HepG2 (cell line): ENCODE measurements around the gene ACSS1. TPM values are rescaled to one million over a fixed set of nuclear protein-coding genes. Genes with fewer than 3 reads are reported as not detected.

Experiments used
- ATAC-seq: fragments of 200-7000 bp; cut with Tn5 transposase; 3 replicates; pipeline ENCODE4 v1.9.1; 2020; ENCODE audit warnings: mild to moderate bottlenecking, moderate library complexity
- BruUV-seq: library from RNA; stranded (reverse); fragments of 400-500 nt; replicated peaks from 2 replicates; lab custom pipeline; 2021; lab: Mats Ljungman, UMichigan
- CTCF ChIA-PET: fragments of 300-600 bp; formaldehyde crosslinking; extraction: SDS; loops from one replicate; lab custom pipeline; 2021; ENCODE audit warnings: low total read pairs, inconsistent platforms, low intra/inter-chr PET ratio; lab: Yijun Ruan, JAX
- POLR2A ChIA-PET: fragments of 350-600 bp; sonication (Branson Sonifier 250); formaldehyde crosslinking; loops from one replicate; lab custom pipeline; 2020; ENCODE audit warnings: antibody characterized with exemption, inconsistent platforms; lab: Yijun Ruan, JAX
- DNase-seq: peaks from one replicate; pipeline ENCODE4 v3.0.0-alpha.2; 2015; ENCODE audit warnings: low spot score
- FAIRE-seq: peaks from 3 replicates; lab custom pipeline; 2011; peaks lifted over from hg19 to GRCh38; lab: Jason Lieb, UNC
- H2AFZ ChIP-seq: one replicate; pipeline ENCODE4 v1.6.1; 2011; ENCODE audit warnings: low read length, inconsistent platforms
- H3K27ac ChIP-seq: fragments of 300-600 bp; 3 replicates; pipeline ENCODE4 v1.8.0; 2011; ENCODE audit warnings: mixed run types, mild to moderate bottlenecking, mixed read lengths, low read length, inconsistent platforms; ENCODE audit not compliant: insufficient read depth; ENCODE audit errors: extremely low read length
- H3K27me3 ChIP-seq, 2 experiments: fragments of 200-600 bp in 1 of 2; 2 replicates in 1 of 2; 3 replicates in 1 of 2; pipeline versions ENCODE4 v1.6.0 to v1.8.0; 2011; ENCODE audit warnings: low read length in 2 of 2, mild to moderate bottlenecking in 2 of 2, moderate library complexity in 2 of 2, inconsistent platforms in 1 of 2; ENCODE audit not compliant: insufficient read depth in 2 of 2, control insufficient read depth in 1 of 2
- H3K36me3 ChIP-seq, 2 experiments: fragments of 200-600 bp in 1 of 2; replicated peaks in 1 of 2; 2 replicates in 1 of 2; 3 replicates in 1 of 2; pipeline versions ENCODE4 v1.5.1 to v1.8.0; 2011; ENCODE audit warnings: low read length in 2 of 2, inconsistent platforms in 1 of 2; ENCODE audit not compliant: insufficient read depth in 2 of 2, control insufficient read depth in 1 of 2
- H3K4me1 ChIP-seq: 2 replicates; pipeline ENCODE4 v1.5.1; 2012; ENCODE audit warnings: low read length, inconsistent platforms; ENCODE audit not compliant: insufficient read depth
- H3K4me2 ChIP-seq: 2 replicates; pipeline ENCODE4 v1.6.0; 2011; ENCODE audit warnings: low read depth, low read length, inconsistent platforms
- H3K4me3 ChIP-seq, 3 experiments: fragments of 200-600 bp in 1 of 3; sonication (generic), shearing (Covaris generic) in 1 of 3; replicated peaks in 1 of 3; 2 replicates each; pipeline ENCODE4 v1.5.1; 2011 to 2016; ENCODE audit warnings: low read length in 3 of 3, inconsistent platforms in 2 of 3, low read depth in 2 of 3, mild to moderate bottlenecking in 2 of 3, control low read depth in 1 of 3, mixed read lengths in 1 of 3; ENCODE audit not compliant: insufficient read depth in 1 of 3
- H3K79me2 ChIP-seq: one replicate; pipeline ENCODE4 v1.6.1; 2011; ENCODE audit warnings: low read length, inconsistent platforms; ENCODE audit not compliant: insufficient read depth
- H3K9ac ChIP-seq: 2 replicates; pipeline ENCODE4 v1.6.0; 2011; ENCODE audit warnings: mild to moderate bottlenecking, low read depth, low read length, inconsistent platforms; ENCODE audit not compliant: insufficient read depth
- H3K9me3 ChIP-seq: 2 replicates; pipeline ENCODE4 v1.5.1; 2012; ENCODE audit warnings: mild to moderate bottlenecking, low read length
- H4K20me1 ChIP-seq: 2 replicates; pipeline ENCODE4 v1.6.0; 2011; ENCODE audit warnings: inconsistent platforms, mild to moderate bottlenecking, low read length, moderate library complexity; ENCODE audit not compliant: insufficient read depth
- HNRNPK ChIP-seq: fragments of 200-400 bp; formaldehyde crosslinking; IDR thresholded peaks from 2 replicates; pipeline ENCODE4 v1.6.1; 2018; ENCODE audit warnings: low read length, low read depth, moderate library complexity, mild to moderate bottlenecking; ENCODE audit not compliant: poor library complexity, severe bottlenecking
- NONO ChIP-seq, 2 experiments: fragments of 450-650 bp in 1 of 2; sonication (generic) in 1 of 2; formaldehyde crosslinking in 1 of 2; IDR thresholded peaks in 1 of 2; conservative IDR thresholded peaks in 1 of 2; 2 replicates each; pipeline versions ENCODE4 v1.6.1 to v1.8.0; 2017 to 2022; ENCODE audit warnings: mild to moderate bottlenecking in 1 of 2, missing genetic modification reagents in 1 of 2, moderate library complexity in 1 of 2
- RARG ChIP-seq: sonication (generic); formaldehyde crosslinking; IDR thresholded peaks from 2 replicates; pipeline ENCODE4 v1.4.0; 2020; ENCODE audit warnings: low read depth, mild to moderate bottlenecking, missing genetic modification reagents
- SOX13 ChIP-seq, 3 experiments: fragments of 450-650 bp in 1 of 3; sonication (generic) in 1 of 3; formaldehyde crosslinking in 1 of 3; IDR thresholded peaks in 2 of 3; conservative IDR thresholded peaks in 1 of 3; 2 replicates each; pipeline versions ENCODE4 v1.5.0 to v1.6.1; 2016 to 2020; ENCODE audit warnings: antibody characterized with exemption in 1 of 3, mild to moderate bottlenecking in 1 of 3, missing compliant biosample characterization in 1 of 3, missing genetic modification reagents in 1 of 3, moderate library complexity in 1 of 3
- SOX5 ChIP-seq: IDR thresholded peaks from 2 replicates; pipeline ENCODE4 v1.6.1; 2016; ENCODE audit warnings: borderline replicate concordance
- THAP11 ChIP-seq: IDR thresholded peaks from 2 replicates; pipeline ENCODE4 v1.6.1; 2016; ENCODE audit warnings: missing biosample characterization, missing genetic modification reagents
- ZNF101 ChIP-seq: sonication (generic); formaldehyde crosslinking; IDR thresholded peaks from 2 replicates; pipeline ENCODE4 v1.4.0; 2020; ENCODE audit warnings: mild to moderate bottlenecking, low read depth, missing genetic modification reagents, borderline replicate concordance
- ZNF292 ChIP-seq: sonication (generic); formaldehyde crosslinking; IDR thresholded peaks from 2 replicates; pipeline ENCODE4 v1.8.1; 2022; ENCODE audit warnings: mild to moderate bottlenecking, low read depth, missing genetic modification reagents, borderline replicate concordance
- ZNF296 ChIP-seq: sonication (generic); formaldehyde crosslinking; conservative IDR thresholded peaks from 2 replicates; pipeline ENCODE4 v1.5.0; 2020; ENCODE audit warnings: mild to moderate bottlenecking, missing genetic modification reagents
- WGBS: methylation state at CpG from one replicate; pipeline ENCODE4 v1.1.6; 2017; ENCODE audit warnings: low lambda C conversion rate; 5-methylcytosine and 5-hydroxymethylcytosine counted together
- in situ Hi-C: cut with HindIII; loops from 2 replicates; pipeline ENCODE4 v1.10.0; 2017; ENCODE audit warnings: low pct_unique_long_range_greater_than_20kb; ENCODE audit not compliant: extremely low pct_ligation_motif_present
- intact Hi-C: fragments of 100-400 bp; cut with micrococcal nuclease; formaldehyde crosslinking; loops from one replicate; pipeline ENCODE4 v1.10.0; 2022; ENCODE audit not compliant: unreplicated experiment
- polyA plus RNA-seq, 8 experiments: library from polyadenylated mRNA; depleted of rRNA in 3 of 8; stranded (reverse) in 7 of 8; unstranded in 1 of 8; fragments of >200 nt; fragmentation: Illumina TruSeq in 4 of 8; extraction: Trizol in 4 of 8; gene quantifications; 2 replicates each; pipeline versions ENCODE4 v1.2.1 to v1.2.3, GENCODE V29; 2011 to 2016; ENCODE audit warnings: low read depth in 4 of 8, missing spikeins in 1 of 8, mixed read lengths in 1 of 8; ENCODE audit not compliant: insufficient read depth in 1 of 8
- total RNA-seq, 5 experiments: library from RNA; depleted of rRNA; stranded (reverse); fragments of >200 nt; fragmentation: Illumina TruSeq; extraction: Trizol; gene quantifications; 2 replicates each; pipeline ENCODE4 v1.2.3, GENCODE V29; 2016; ENCODE audit warnings: low read depth in 1 of 5
- TF ChIP-seq, protein P1 (sequence below): sonication (generic); formaldehyde crosslinking; IDR thresholded peaks from 2 replicates; pipeline ENCODE4 v1.4.0; 2020; ENCODE audit warnings: missing genetic modification reagents
- TF ChIP-seq, protein P2 (sequence below): sonication (generic); formaldehyde crosslinking; IDR thresholded peaks from 2 replicates; pipeline ENCODE4 v1.4.0; 2020; ENCODE audit warnings: mild to moderate bottlenecking, missing genetic modification reagents, borderline replicate concordance
- TF ChIP-seq, protein P3 (sequence below): sonication (generic); formaldehyde crosslinking; IDR thresholded peaks from 2 replicates; pipeline ENCODE4 v1.4.0; 2020; ENCODE audit warnings: missing genetic modification reagents, mild to moderate bottlenecking, borderline replicate concordance

Gene ACSS1
- total and polyA plus RNA-seq, 2 of the 13 experiments (the other 11 are each of a cell fraction or from before 2014, with no cell fraction given) = 15.2 to 41.6 TPM

DNA sequence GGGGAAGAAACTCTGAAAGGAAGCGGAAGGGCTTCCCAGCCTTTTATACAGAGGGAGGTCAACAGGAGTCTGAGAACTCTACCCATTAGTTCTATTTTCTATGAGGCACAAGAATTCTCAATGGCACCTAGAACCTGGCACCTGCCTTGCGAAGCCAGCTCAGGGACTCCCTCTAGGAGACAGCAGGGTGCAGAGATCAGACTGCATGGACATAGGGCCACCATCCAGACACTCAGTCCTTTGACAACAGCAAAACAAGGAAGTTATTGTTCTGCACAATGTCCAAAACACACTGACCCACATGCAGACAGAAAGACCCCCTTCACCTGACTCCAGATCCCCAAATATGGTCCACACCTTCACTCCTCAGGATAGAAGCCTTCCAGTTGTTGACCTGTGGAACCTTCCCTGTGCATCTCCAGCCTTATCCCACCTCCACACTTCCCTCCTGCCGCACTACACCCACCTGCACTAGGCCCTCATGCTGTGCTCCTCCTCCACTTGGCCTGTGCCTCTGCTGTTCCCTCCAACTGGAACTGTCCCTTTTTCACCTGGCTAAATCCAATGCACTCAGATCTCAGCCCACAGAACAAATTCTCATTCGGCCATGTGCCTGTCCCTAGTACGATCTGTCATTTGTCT is 27.8 kb downstream of the ACSS1 start:
- no peaks in the 10 kb centered on the region for H3K36me3 ChIP-seq
- in situ Hi-C loops (no loop called here), intact Hi-C loops (loop anchor here (5.0 kb wide), 1 partner anchor 37 kb away; no protein-coding TSS in a partner anchor)
- no peaks in the 10 kb centered on the region for H3K79me2 ChIP-seq
- ATAC-seq (peak; percentile 55), FAIRE-seq (peak; percentile 76), DNase-seq (peak; percentile 53)
- H3K27me3 ChIP-seq = no peaks in the 10 kb centered on the region
- peaks cover 49% of the 10 kb centered on the region for H3K4me1 ChIP-seq
- no peaks in the 10 kb centered on the region for H4K20me1 ChIP-seq
- no peak overlapping the region for H2AFZ ChIP-seq
- no TSS peak for BruUV-seq
- ChIA-PET CTCF (no interaction called here), POLR2A (interaction anchor here (1.0 kb wide), 1 partner anchor 28 kb away, joined by 3 read pairs; the partner anchor contains the start of gene ACSS1)
- H3K9ac ChIP-seq = no peak overlapping the region
- peak overlapping the region; percentile 12; the same call in 1 of the 2 replicates for H3K4me2 ChIP-seq
- no peaks in the 10 kb centered on the region for H3K9me3 ChIP-seq
- peak overlapping the region; percentile 3 for H3K27ac ChIP-seq
- no peak overlapping the region for H3K4me3 ChIP-seq
- 79% methylated on average over 5 of the region's 5 CpGs for WGBS
- TF ChIP-seq, protein P1, sequence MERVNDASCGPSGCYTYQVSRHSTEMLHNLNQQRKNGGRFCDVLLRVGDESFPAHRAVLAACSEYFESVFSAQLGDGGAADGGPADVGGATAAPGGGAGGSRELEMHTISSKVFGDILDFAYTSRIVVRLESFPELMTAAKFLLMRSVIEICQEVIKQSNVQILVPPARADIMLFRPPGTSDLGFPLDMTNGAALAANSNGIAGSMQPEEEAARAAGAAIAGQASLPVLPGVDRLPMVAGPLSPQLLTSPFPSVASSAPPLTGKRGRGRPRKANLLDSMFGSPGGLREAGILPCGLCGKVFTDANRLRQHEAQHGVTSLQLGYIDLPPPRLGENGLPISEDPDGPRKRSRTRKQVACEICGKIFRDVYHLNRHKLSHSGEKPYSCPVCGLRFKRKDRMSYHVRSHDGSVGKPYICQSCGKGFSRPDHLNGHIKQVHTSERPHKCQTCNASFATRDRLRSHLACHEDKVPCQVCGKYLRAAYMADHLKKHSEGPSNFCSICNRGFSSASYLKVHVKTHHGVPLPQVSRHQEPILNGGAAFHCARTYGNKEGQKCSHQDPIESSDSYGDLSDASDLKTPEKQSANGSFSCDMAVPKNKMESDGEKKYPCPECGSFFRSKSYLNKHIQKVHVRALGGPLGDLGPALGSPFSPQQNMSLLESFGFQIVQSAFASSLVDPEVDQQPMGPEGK (CRISPR knock-in tag) = peak; percentile 37
- TF ChIP-seq, protein P2, sequence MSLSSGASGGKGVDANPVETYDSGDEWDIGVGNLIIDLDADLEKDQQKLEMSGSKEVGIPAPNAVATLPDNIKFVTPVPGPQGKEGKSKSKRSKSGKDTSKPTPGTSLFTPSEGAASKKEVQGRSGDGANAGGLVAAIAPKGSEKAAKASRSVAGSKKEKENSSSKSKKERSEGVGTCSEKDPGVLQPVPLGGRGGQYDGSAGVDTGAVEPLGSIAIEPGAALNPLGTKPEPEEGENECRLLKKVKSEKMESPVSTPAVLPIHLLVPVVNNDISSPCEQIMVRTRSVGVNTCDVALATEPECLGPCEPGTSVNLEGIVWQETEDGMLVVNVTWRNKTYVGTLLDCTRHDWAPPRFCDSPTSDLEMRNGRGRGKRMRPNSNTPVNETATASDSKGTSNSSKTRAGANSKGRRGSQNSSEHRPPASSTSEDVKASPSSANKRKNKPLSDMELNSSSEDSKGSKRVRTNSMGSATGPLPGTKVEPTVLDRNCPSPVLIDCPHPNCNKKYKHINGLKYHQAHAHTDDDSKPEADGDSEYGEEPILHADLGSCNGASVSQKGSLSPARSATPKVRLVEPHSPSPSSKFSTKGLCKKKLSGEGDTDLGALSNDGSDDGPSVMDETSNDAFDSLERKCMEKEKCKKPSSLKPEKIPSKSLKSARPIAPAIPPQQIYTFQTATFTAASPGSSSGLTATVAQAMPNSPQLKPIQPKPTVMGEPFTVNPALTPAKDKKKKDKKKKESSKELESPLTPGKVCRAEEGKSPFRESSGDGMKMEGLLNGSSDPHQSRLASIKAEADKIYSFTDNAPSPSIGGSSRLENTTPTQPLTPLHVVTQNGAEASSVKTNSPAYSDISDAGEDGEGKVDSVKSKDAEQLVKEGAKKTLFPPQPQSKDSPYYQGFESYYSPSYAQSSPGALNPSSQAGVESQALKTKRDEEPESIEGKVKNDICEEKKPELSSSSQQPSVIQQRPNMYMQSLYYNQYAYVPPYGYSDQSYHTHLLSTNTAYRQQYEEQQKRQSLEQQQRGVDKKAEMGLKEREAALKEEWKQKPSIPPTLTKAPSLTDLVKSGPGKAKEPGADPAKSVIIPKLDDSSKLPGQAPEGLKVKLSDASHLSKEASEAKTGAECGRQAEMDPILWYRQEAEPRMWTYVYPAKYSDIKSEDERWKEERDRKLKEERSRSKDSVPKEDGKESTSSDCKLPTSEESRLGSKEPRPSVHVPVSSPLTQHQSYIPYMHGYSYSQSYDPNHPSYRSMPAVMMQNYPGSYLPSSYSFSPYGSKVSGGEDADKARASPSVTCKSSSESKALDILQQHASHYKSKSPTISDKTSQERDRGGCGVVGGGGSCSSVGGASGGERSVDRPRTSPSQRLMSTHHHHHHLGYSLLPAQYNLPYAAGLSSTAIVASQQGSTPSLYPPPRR = no peak
- peak; percentile 50; the same call in 1 of the 2 replicates for TF ChIP-seq SOX5 (CRISPR knock-in tag)
- no peak for TF ChIP-seq ZNF101 (CRISPR knock-in tag)
- TF ChIP-seq, protein P3, sequence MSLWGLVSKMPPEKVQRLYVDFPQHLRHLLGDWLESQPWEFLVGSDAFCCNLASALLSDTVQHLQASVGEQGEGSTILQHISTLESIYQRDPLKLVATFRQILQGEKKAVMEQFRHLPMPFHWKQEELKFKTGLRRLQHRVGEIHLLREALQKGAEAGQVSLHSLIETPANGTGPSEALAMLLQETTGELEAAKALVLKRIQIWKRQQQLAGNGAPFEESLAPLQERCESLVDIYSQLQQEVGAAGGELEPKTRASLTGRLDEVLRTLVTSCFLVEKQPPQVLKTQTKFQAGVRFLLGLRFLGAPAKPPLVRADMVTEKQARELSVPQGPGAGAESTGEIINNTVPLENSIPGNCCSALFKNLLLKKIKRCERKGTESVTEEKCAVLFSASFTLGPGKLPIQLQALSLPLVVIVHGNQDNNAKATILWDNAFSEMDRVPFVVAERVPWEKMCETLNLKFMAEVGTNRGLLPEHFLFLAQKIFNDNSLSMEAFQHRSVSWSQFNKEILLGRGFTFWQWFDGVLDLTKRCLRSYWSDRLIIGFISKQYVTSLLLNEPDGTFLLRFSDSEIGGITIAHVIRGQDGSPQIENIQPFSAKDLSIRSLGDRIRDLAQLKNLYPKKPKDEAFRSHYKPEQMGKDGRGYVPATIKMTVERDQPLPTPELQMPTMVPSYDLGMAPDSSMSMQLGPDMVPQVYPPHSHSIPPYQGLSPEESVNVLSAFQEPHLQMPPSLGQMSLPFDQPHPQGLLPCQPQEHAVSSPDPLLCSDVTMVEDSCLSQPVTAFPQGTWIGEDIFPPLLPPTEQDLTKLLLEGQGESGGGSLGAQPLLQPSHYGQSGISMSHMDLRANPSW (CRISPR knock-in tag) = no peak
- TF ChIP-seq ZNF292 (CRISPR knock-in tag) = no peak
- TF ChIP-seq SOX13 (IDR thresholded peaks at IDR 0.05) = no peak
- peak in 1 of 2 experiments; percentile 75; a peak in 2 of 4 replicates for TF ChIP-seq SOX13 (CRISPR knock-in tag; conservative IDR thresholded peaks at IDR 0.05 in 1 of 2, IDR thresholded peaks at IDR 0.05 in 1 of 2)
- TF ChIP-seq RARG = no peak
- no peak for TF ChIP-seq NONO (IDR thresholded peaks at IDR 0.05)
- no peak for TF ChIP-seq NONO (CRISPR knock-in tag; conservative IDR thresholded peaks at IDR 0.05)
- TF ChIP-seq HNRNPK = no peak
- TF ChIP-seq THAP11 (CRISPR knock-in tag) = no peak
- TF ChIP-seq ZNF296 (CRISPR knock-in tag) = no peak
